ENCODE data around the gene CLCN1. TPM values are rescaled to one million over a fixed set of nuclear protein-coding genes. Genes with fewer than 3 reads are reported as not detected.

Gene CLCN1
- polyA plus RNA-seq, 2 of the 4 experiments (the other 2 are of a cell fraction), result 0.08 TPM; not detected in 1

- Histone ChIP-seq H3K4me2 (no peak overlapping the region), H3K4me1 (peaks cover 5% of the 10 kb centered on the region; the same call in 1 of the 3 replicates), H3K4me3 (no peak overlapping the region), H3K9me3 (no peaks in the 10 kb centered on the region), H3K27ac (no peak overlapping the region)
- FAIRE-seq, result no peak
- ChIA-PET POLR2A (no interaction called here), CTCF (interaction anchor here (1.0 to 1.4 kb wide), 3 partner anchors 13 to 109 kb away, joined by 3 to 10 read pairs (median 4); no protein-coding TSS in a partner anchor)
- DNase-seq (ENCODE audit: low read depth in 1 of 2, low spot score in 1 of 2), result no peak
- WGBS (ENCODE audit: missing lambda C conversion rate), result 58% methylated on average over 12 of the region's 12 CpGs
- TF ChIP-seq CHD2 (IDR thresholded peaks at IDR 0.05; ENCODE audit: low read length, partially characterized antibody) (no peak), RFX5 (IDR thresholded peaks at IDR 0.05) (no peak), ZC3H11A (IDR thresholded peaks at IDR 0.05) (no peak), EHF (CRISPR knock-in tag; IDR thresholded peaks at IDR 0.05) (no peak), MAX (IDR thresholded peaks at IDR 0.05) (no peak), KDM5A (IDR thresholded peaks at IDR 0.05) (no peak), JUNB (IDR thresholded peaks at IDR 0.05) (no peak), KDM1A (IDR thresholded peaks at IDR 0.05; ENCODE audit: low read depth) (no peak), CTCF (IDR thresholded peaks at IDR 0.05) (no peak)
- no peak for ATAC-seq
Measured at GRCh38 chr7:143358626-143359025, 42.7 kb downstream of the CLCN1 start.

- POLR2A ChIA-PET, result no interaction called here
Measured at GRCh38 chr7:143359771-143360353, 44.0 kb downstream of the CLCN1 start.

More at GRCh38 chr7:143359771-143360353, 44.0 kb downstream of the CLCN1 start:
- no peak for FAIRE-seq
- H3K4me3 ChIP-seq, result no peak overlapping the region
- H3K27ac ChIP-seq, result no peak overlapping the region
- ATAC-seq, result no peak
- H3K4me1 ChIP-seq, result peaks cover 5% of the 10 kb centered on the region; the same call in 1 of the 3 replicates
- no peak overlapping the region for H3K4me2 ChIP-seq
- TF ChIP-seq SREBF2 (IDR thresholded peaks at IDR 0.05), result no peak
- TF ChIP-seq CBX2 (IDR thresholded peaks at IDR 0.05; ENCODE audit: borderline replicate concordance, low read depth), result no peak
- TF ChIP-seq PHF8 (IDR thresholded peaks at IDR 0.05; ENCODE audit: borderline replicate concordance, low read depth), result no peak
- no peak for TF ChIP-seq ESRRA (IDR thresholded peaks at IDR 0.05; ENCODE audit: borderline replicate concordance, low read length)
- TF ChIP-seq NR3C1 (IDR thresholded peaks at IDR 0.05), result no peak
- TF ChIP-seq EHMT2 (IDR thresholded peaks at IDR 0.05; ENCODE audit: low read depth), result no peak
- no peak for TF ChIP-seq NFE2L2 (conservative IDR thresholded peaks at IDR 0.05; ENCODE audit: low read length)
- no peak for TF ChIP-seq MAZ (IDR thresholded peaks at IDR 0.05; ENCODE audit: borderline replicate concordance, low read depth, low read length)
- no peak for TF ChIP-seq REST (IDR thresholded peaks at IDR 0.05)
- no peak for TF ChIP-seq MAFK (IDR thresholded peaks at IDR 0.05; ENCODE audit: partially characterized antibody)
- no peak for TF ChIP-seq RAD21 (conservative IDR thresholded peaks at IDR 0.05 in 1 of 2, IDR thresholded peaks at IDR 0.05 in 1 of 2)
- TF ChIP-seq KDM5A (IDR thresholded peaks at IDR 0.05), result no peak
- TF ChIP-seq RARB (CRISPR knock-in tag; IDR thresholded peaks at IDR 0.05), result no peak
- DNase-seq (ENCODE audit: low read depth in 1 of 2, low spot score in 1 of 2), result no peak
- 91% methylated on average over 11 of the region's 11 CpGs for WGBS (ENCODE audit: missing lambda C conversion rate)
- no peaks in the 10 kb centered on the region for H3K9me3 ChIP-seq
- CTCF ChIA-PET, result interaction anchor here (1.1 to 1.7 kb wide), 2 partner anchors 17 to 21 kb away, joined by 4 to 7 read pairs; no protein-coding TSS in a partner anchor
